Activated B cell treated with CpG ODN at 0.5 μM for 24 hours (primary cell): ENCODE measurements around the gene ABHD16B. TPM values are rescaled to one million over a fixed set of nuclear protein-coding genes. Genes with fewer than 3 reads are reported as not detected.
"Not testable (repeated sequence)": the region's sequence is repeated elsewhere in the genome, so short reads cannot be mapped to it uniquely, and the experiment has no call there.

Source experiments
- ATAC-seq: fragments of 200-7000 bp; cut with Tn5 transposase; one replicate; pipeline ENCODE4 v1.10.0; 2021; ENCODE audit warnings: low read depth, mild to moderate bottlenecking, moderate library complexity
- CTCF ChIA-PET: fragments of 350-600 bp; sonication (Branson Sonifier 250); formaldehyde crosslinking; loops from one replicate; lab custom pipeline; 2021; ENCODE audit warnings: antibody characterized with exemption; lab: Charles Lee
- POLR2A ChIA-PET: fragments of 350-600 bp; sonication (Branson Sonifier 250); formaldehyde crosslinking; loops from one replicate; lab custom pipeline; 2021; ENCODE audit warnings: antibody characterized with exemption; lab: Charles Lee
- DNase-seq: peaks from one replicate; pipeline ENCODE4 v3.0.0; 2022
- H3K27ac Mint-ChIP-seq: one replicate; pipeline ENCODE4 v1.8.0; 2020; ENCODE audit warnings: mixed read lengths
- H3K27me3 Mint-ChIP-seq: one replicate; pipeline ENCODE4 v1.8.0; 2021; ENCODE audit warnings: mixed read lengths
- H3K36me3 Mint-ChIP-seq: one replicate; pipeline ENCODE4 v1.8.0; 2021; ENCODE audit warnings: low read depth, mixed read lengths
- H3K4me1 Mint-ChIP-seq: one replicate; pipeline ENCODE4 v1.8.0; 2021; ENCODE audit warnings: mixed read lengths
- H3K4me3 Mint-ChIP-seq: one replicate; pipeline ENCODE4 v1.8.0; 2020; ENCODE audit warnings: mild to moderate bottlenecking, mixed read lengths
- H3K9me3 Mint-ChIP-seq: one replicate; pipeline ENCODE4 v1.8.0; 2020; ENCODE audit warnings: mixed read lengths
- intact Hi-C: fragments of 100-400 bp; cut with micrococcal nuclease; formaldehyde crosslinking; loops from one replicate; pipeline ENCODE4 v1.15.1; 2024
- total RNA-seq: library from RNA; stranded (reverse); gene quantifications from 2 replicates; pipeline ENCODE4 v1.2.3, GENCODE V29; 2022
- TF ChIP-seq, protein P1 (sequence below): fragments of 200-600 bp; IDR thresholded peaks from one replicate; pipeline ENCODE4 v1.8.0; 2022; ENCODE audit warnings: antibody characterized with exemption, mild to moderate bottlenecking

Gene ABHD16B
- total RNA-seq, 1 donor from 2014 or later, result not detected

DNA sequence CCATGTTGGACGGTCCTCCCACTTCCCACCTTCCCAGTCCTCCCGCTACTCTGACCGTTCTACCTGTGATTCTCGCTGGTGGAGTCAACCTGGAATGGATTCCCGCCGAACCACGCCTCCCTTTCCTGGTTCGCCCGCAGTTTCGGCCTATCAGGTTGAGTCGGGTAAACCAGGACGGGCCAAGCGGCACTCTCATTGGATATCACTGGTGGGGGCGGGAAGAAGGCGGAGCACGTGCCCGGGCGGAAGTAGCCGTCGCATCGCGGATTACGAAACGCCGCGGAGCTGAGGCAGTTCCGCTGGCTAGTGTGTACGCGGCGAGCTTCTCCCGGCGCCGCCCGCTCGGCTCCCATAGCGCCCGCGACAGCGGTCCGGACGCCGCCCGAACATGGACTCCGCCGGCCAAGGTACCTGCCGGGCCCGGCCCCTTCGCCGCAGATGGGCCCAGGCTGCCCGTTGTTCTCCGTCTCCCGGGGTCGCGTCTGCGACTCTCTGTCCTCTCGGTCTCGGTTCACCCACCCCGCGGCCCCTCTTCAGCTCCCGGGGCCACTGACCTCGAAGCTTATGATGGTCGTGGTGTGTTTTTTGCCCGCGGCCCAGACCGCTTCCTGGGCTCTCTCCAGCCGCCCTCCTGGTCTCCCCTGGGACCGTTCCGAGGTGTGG, 3.8 kb downstream of the ABHD16B start, which contains the start of gene TPD52L2:
TPD52L2 (plus strand) TSS at position 293 of the 663 bp plus-strand sequence; CDS start at position 389, 96 bp downstream.
- H3K27ac Mint-ChIP-seq, result peak within 1 kb of the TSS; percentile 99
- H3K9me3 Mint-ChIP-seq, result no peaks in the 10 kb centered on the region
- peaks cover 33% of the 10 kb centered on the region for H3K4me1 Mint-ChIP-seq
- peak within 1 kb of the TSS; percentile 99 for H3K4me3 Mint-ChIP-seq
- POLR2A ChIA-PET, result interaction anchor here (0.6 to 3.4 kb wide), 30 partner anchors 11 to 345 kb away, joined by 3 to 47 read pairs (median 4); partner anchors contain the start of genes ARFRP1, DNAJC5, GMEB2 and HELZ2
- H3K36me3 Mint-ChIP-seq, result peaks cover 40% of the 10 kb centered on the region
- peak; percentile 93 for DNase-seq
- intact Hi-C loops, result loop anchor here (1.0 to 10.0 kb wide), 16 partner anchors 29 to 430 kb away; partner anchors contain the start of genes ARFRP1, GMEB2, NPBWR2 and PRPF6
- ATAC-seq, result peak; percentile 82
- TF ChIP-seq, protein P1, sequence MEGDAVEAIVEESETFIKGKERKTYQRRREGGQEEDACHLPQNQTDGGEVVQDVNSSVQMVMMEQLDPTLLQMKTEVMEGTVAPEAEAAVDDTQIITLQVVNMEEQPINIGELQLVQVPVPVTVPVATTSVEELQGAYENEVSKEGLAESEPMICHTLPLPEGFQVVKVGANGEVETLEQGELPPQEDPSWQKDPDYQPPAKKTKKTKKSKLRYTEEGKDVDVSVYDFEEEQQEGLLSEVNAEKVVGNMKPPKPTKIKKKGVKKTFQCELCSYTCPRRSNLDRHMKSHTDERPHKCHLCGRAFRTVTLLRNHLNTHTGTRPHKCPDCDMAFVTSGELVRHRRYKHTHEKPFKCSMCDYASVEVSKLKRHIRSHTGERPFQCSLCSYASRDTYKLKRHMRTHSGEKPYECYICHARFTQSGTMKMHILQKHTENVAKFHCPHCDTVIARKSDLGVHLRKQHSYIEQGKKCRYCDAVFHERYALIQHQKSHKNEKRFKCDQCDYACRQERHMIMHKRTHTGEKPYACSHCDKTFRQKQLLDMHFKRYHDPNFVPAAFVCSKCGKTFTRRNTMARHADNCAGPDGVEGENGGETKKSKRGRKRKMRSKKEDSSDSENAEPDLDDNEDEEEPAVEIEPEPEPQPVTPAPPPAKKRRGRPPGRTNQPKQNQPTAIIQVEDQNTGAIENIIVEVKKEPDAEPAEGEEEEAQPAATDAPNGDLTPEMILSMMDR, result no peak
- H3K27me3 Mint-ChIP-seq, result no peaks in the 10 kb centered on the region
- CTCF ChIA-PET, result interaction anchor here (0.9 to 2.5 kb wide), 11 partner anchors 31 to 556 kb away, joined by 3 to 23 read pairs (median 9); partner anchors contain the start of genes ARFRP1, PTK6, SLC2A4RG and ZGPAT

DNA sequence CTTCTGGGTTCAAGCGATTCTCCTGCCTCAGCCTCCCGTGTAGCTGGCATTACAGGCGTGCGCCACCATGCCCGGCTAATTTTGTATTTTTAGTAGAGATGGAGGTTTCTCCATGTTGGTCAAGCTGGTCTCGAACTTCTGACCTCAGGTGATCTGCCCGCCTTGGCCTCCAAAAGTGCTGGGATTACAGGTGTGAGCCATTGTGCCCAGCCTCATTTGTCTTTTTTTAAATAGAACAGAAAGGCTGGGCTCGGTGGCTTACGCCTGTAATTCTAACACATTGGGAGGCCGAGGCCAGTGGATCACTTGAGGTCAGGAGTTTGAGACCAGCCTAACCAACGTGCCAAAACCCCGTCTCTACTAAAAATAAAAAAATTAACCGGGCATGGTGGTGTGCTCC, 5.7 kb downstream of the ABHD16B start:
- DNase-seq, H3K27ac Mint-ChIP-seq, H3K9me3 Mint-ChIP-seq, H3K27me3 Mint-ChIP-seq, CTCF ChIA-PET, ATAC-seq: not testable (repeated sequence)
- peaks cover 30% of the 10 kb centered on the region for H3K4me1 Mint-ChIP-seq
- peak overlapping the region; percentile 35 for H3K4me3 Mint-ChIP-seq
- H3K36me3 Mint-ChIP-seq, result peaks cover 50% of the 10 kb centered on the region
- intact Hi-C loops, result loop anchor here (10.0 kb wide), 1 partner anchor 238 kb away; the partner anchor contains the start of gene NPBWR2
- POLR2A ChIA-PET, result interaction anchor here (0.7 kb wide), 1 partner anchor 344 kb away, joined by 4 read pairs; no protein-coding TSS in a partner anchor

DNA sequence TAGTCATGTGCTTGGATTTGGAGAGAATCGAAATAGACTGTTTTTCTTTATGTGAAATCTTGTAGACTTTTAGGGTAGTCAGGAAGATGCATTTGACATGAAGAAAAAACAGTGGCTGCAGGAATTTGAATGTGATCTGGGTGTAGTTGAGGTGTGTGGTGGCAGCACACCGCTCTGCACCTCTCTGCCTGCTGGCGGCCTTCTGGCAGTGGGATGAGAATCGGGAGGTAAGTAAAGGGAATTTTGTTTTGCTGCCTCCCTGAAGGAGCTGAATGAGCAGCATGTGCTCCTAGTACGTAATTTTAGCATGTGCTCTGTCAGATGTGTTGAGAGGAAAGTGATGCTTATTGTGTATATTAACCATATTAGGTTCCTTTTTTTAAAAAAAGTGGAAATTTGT, 7.0 kb downstream of the ABHD16B start:
- no peak overlapping the region for H3K27ac Mint-ChIP-seq
- H3K36me3 Mint-ChIP-seq, result peaks cover 56% of the 10 kb centered on the region
- ChIA-PET POLR2A (no interaction called here), CTCF (interaction anchor here (0.6 kb wide), 1 partner anchor 149 kb away, joined by 3 read pairs; no protein-coding TSS in a partner anchor)
- H3K4me1 Mint-ChIP-seq, result peaks cover 27% of the 10 kb centered on the region
- H3K9me3 Mint-ChIP-seq, result no peaks in the 10 kb centered on the region
- no peaks in the 10 kb centered on the region for H3K27me3 Mint-ChIP-seq
- DNase-seq (no peak), ATAC-seq (no peak)
- intact Hi-C loops, result loop anchor here (10.0 kb wide), 1 partner anchor 237 kb away; the partner anchor contains the start of gene NPBWR2
- H3K4me3 Mint-ChIP-seq, result no peak overlapping the region
- TF ChIP-seq, protein P1, result no peak

DNA sequence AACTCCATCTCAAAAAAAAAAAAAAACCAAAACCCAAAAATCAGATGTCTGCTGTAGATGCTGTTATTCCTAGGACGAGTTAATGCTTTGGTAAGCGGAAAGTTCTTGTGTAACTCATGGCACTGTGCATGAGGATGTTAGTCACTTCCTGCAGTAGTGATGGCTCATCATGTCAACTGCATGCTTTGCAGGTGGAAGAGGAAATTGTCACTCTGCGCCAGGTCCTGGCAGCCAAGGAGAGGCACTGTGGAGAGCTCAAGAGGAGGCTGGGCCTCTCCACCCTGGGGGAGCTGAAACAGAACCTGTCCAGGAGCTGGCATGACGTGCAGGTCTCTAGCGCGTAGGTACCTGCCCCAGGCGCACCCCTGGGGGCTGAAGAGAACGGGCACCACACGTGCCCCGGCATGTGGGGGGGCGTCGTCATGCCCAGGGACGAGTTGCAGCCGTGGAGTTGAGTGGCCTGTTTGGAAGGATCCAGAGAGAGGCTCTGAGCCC, 12.2 kb downstream of the ABHD16B start:
- TF ChIP-seq, protein P1, result no peak
- ChIA-PET CTCF (no interaction called here), POLR2A (interaction anchor here (0.7 kb wide), 1 partner anchor 273 kb away, joined by 3 read pairs; no protein-coding TSS in a partner anchor)
- no peaks in the 10 kb centered on the region for H3K9me3 Mint-ChIP-seq
- no peak overlapping the region for H3K4me3 Mint-ChIP-seq
- intact Hi-C loops, result no loop called here
- H3K36me3 Mint-ChIP-seq, result peaks cover 88% of the 10 kb centered on the region
- ATAC-seq, result no peak
- no peak overlapping the region for H3K27ac Mint-ChIP-seq
- H3K27me3 Mint-ChIP-seq, result no peaks in the 10 kb centered on the region
- H3K4me1 Mint-ChIP-seq, result no peaks in the 10 kb centered on the region
- DNase-seq, result no peak

DNA sequence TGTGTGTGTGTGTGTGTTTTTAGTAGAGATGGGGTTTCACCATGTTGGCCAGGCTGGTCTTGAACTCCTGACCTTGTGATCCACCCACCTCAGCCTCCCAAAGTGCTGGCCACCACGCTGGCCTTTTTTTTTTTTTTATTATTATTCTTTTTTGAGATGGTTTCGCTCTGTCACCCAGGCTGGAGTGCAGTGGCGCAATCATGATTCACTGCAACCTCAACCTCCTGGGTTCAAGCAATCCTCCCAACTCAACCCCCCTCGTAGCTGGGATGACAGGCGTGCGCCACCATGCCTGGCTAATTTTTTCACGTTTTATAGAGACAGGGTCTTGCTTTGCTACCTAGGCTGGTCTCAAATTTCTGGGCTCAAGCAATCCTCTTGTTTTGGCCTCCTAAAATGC, 12.9 kb downstream of the ABHD16B start:
- CTCF ChIA-PET, DNase-seq, intact Hi-C loops, H3K4me3 Mint-ChIP-seq, H3K9me3 Mint-ChIP-seq, ATAC-seq, H3K27ac Mint-ChIP-seq, H3K27me3 Mint-ChIP-seq, H3K4me1 Mint-ChIP-seq: not testable (repeated sequence)
- POLR2A ChIA-PET, result interaction anchor here (0.5 kb wide), 1 partner anchor 143 kb away, joined by 3 read pairs; no protein-coding TSS in a partner anchor
- peaks cover 81% of the 10 kb centered on the region for H3K36me3 Mint-ChIP-seq
